HG02852 (cell line): ENCODE data around the gene DLL4.

Source experiments
- ATAC-seq: cut with Tn5 transposase; IDR thresholded peaks from one replicate; pipeline ENCODE4 v1.9.1; 2021; ENCODE audit warnings: mild to moderate bottlenecking, moderate library complexity; ENCODE audit not compliant: unreplicated experiment

Gene DLL4

DNA sequence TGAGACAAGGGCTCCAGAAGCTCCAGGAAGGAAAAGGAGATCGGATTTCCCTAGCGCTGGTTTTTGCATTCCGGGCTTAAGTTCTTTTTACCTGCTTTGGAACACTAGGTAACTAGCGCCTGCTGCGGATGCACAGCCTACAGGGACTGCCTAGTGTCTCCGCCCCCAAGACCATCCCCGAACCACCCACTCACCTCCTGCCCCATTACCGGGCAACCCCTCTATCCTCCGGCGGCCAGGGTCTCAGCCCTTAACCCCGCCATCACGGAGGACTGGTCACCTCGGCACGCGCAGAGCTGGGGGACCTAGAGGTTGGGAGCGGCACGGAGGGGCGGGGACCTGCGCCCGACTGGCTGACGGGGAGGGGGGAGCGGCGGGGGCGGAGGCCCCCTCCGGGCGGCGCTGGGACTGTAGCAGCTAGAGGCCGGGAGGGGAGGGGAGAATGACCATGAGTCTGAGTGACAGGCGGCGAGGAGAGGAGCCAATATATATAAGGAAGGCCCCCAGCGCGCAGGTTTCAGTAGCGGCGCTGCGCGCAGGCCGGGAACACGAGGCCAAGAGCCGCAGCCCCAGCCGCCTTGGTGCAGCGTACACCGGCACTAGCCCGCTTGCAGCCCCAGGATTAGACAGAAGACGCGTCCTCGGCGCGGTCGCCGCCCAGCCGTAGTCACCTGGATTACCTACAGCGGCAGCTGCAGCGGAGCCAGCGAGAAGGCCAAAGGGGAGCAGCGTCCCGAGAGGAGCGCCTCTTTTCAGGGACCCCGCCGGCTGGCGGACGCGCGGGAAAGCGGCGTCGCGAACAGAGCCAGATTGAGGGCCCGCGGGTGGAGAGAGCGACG lies at the start of gene DLL4:
DLL4 (plus strand) TSS at position 520 of the 839 bp plus-strand sequence. CDS start 329 bp downstream, outside the sequence.
- no peak for ATAC-seq

DNA sequence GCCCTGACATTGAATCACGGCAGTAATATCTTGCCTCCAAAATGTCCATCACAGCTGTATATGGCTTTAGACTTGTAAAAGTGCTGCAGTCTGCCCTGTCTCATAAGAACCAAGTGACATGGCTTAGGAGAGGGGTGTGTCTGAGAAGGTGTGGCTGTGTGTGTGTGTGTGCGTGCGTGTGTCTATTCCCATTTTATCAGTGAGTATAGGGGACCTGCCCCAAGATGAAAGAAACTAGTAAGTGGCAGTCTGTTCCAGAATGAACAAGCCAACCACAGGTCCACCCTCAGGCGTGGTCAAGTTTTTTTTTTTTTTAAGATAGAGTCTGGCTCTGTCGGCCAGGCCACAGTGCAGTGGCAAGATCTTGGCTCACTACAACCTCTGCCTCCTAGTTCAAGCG lies 49.5 kb upstream of the DLL4 start:
- ATAC-seq: no peak

DNA sequence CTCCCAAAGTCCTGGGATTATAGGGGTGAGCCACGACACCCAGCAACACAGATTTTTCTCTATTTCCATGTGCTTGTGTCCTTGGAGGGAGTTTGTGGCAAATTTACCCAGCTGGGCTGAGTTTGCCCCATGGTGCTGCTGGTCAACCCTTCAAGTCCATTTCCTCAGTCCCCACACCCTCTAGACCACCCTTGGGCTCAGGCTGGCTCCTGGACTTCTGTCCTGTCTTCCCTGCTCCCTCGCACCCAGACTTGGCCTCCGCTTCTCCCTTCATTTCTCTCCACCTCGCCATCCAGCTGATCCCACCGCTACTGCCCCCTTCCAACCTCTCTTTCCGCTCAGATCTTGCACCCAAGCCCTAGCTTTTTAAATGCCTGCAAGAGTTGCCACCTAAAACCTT lies 47.8 kb upstream of the DLL4 start:
- ATAC-seq: no peak

DNA sequence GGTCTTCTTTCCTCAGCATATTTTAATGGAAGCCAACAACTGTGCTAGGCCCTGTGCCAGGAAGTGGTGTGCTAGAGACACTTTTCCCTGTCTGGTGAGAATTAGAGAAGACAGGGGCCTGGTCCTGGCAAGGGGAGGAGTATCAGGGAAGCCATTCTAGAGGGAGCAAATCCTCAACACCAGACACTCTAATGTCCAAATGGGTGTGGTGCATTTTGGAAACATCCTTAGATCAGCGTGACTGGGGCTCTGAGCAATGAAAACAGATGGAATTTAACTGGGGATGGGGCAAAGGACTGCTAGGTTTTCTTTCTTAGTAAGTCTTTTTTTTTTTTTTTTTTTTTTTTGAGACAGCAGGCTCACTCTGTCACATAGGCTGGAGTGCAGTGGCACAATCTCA lies 42.6 kb upstream of the DLL4 start:
- ATAC-seq: no peak

DNA sequence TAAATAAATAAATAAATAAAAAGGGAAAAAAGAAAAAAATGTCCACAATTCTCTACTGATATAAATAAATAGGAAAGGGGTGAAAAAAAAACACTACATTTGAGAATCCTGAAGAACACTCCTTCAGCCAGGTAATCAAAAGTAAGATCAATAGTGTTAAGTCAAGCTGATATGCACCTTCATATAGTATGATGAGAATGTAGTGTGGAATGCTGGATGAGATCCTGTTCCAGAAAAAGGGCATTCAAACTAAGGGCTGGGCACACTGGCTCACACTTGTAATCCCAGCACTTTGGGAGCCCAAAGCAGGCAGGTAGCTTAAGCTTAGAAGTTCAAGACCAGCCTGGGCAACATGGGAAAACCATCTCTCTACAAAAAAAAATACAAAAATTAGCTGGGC lies 40.0 kb upstream of the DLL4 start:
- no peak for ATAC-seq

DNA sequence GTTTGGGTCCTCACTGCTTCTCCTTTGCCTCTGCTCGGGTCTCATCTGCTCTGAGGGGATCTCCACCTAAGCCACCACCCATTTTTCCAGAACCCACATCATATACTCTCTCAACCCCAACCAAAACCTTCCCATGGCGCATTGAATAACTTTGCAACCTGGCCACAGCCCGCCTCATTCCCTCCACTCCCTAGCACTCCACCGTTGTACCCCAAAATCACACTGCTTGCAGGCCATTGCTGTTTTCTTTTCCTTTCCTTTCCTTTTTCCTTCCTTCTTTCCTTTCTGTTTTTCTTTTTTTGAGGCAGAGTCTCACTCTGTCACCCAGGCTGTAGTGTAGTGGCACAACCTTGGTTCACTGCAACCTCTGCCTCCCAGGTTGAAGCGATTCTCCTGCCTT lies 38.0 kb upstream of the DLL4 start:
- no peak for ATAC-seq

DNA sequence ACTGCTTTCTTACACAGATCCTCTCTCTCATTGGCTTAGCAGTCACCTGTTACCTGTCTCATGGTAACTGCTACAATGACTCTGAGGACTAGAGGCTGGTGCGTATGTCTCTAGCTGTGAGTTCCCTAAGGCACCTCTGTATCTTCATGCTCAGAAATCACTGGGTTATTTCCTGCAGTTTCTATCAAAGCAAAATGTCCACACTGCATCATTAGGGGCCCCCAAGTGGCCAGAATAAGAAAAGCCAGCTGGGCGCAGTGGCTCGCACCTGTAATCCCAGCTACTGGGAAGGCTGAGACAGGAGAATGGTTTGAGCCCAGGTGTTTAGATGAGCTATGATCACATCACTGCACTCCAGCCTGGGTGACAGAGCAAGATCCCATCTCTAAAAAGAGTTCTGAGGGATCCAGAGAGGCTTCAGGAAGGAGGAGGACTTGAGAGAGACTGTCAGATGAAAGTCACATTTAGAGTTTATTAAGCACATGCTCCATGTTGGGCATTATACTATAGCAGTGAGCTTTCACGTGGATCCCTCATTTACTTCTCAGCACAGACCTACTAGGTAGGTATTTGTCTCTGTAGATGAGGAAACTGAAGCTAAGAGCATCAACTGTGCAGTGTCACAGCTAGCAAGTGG lies 37.2 kb upstream of the DLL4 start:
- no peak for ATAC-seq

DNA sequence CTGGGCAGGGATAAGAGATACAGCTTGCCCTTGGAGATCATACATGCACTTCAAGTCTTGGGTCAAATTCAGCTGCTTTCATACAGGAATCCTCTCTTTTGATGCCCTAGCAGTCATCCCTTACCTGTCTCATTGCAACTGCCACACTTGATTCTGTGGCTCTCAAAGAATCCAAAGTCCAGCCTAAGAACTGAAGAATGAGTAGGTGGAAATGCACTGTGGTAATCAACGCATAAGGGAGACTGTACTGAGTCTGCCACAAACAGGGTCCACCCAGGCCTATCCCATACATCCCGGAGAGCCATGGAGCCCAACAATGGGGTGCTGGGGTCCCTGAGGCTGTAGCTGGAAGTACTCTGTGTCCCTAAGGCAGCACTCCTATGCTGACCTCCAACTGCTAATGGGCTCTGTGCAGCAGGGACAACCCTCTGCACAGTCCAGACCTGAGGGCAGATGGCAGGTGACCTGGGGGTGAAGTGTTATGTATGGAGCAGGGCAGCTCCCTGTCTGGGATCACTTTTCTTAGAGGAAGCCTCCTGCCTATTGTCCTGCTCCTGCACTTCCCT lies 36.6 kb upstream of the DLL4 start:
- no peak for ATAC-seq

DNA sequence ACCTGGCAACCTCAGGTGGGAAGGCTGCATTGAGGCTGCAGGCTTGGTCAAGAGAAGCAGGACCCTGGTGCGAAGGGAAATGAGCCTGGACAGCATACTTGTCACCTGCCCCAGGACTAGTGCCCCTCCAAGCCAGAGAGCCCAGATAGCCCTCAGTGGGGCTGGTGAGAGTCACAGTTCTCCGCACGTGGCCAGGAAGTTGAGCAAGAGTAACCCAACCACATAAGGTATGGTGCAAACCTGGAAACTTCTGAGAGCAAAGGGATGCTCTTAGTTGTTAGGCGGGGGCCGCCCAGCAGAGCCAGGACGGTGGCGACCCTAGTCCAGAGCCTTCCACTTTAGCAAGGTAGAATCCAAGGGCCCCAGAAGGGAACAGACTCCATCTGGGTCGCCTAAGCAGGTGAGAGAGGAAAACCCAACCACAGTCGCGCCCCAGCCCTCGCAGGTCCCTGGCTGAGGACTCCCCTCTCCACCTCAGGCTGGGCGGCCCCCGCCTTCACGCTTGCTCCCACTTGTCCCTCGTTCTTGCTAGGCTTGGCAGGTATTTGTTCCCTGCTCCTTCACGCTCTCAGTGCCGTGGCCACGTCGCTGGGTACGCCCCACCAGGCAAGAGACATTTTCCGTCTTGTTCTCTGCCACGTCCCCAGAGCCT lies 36.0 kb upstream of the DLL4 start:
- no peak for ATAC-seq

DNA sequence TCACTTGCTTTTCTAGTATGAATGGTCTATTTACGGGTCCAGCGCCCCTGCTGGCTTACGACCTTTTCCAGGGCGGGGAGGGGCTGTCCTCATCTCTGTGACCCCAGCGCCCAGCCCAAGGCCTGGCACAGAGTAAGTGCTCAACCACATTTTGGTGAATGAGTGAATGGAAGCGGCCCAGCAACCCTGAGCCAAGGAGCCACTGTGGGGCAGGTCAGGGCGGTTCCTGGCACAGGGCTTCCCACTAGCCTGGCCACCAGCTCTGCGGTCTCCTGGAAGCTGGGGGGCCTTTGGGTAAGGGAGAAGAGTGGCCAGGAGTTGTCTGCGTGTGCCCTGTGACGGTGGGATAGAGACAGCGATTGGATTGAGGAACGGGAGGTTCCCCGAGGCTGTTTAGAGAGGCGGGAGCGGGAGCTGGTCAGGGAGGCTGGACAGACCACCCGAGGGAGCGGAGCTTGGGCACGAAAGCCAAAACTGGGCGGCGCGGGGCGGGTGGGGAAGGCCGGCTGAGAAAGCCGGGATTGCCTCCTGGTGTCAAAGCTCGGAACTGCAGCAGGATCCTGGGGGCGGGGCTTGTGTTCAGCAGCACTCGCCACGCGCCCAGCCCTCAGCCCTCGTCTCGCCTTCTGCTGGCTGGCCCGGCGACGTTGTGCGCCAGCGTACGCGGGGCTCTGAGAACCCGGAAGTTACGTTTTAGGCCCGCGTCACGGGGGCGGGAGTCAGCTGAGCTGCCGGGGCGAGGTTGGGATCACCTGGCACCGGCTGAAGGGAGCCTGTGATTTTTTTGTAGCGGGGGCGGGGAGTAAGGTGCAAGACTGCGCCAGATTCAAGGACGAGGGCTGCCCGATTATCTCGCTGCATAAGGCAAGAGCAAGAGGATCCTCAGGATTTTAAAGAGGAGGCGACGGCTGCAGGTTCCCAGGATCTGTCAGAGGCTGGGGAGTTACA lies 35.1 kb upstream of the DLL4 start, which contains the start of gene VPS18:
VPS18 (plus strand) TSS at position 718 of the 948 bp plus-strand sequence. CDS start 319 bp downstream, outside the sequence.
- peak; percentile 84 for ATAC-seq

DNA sequence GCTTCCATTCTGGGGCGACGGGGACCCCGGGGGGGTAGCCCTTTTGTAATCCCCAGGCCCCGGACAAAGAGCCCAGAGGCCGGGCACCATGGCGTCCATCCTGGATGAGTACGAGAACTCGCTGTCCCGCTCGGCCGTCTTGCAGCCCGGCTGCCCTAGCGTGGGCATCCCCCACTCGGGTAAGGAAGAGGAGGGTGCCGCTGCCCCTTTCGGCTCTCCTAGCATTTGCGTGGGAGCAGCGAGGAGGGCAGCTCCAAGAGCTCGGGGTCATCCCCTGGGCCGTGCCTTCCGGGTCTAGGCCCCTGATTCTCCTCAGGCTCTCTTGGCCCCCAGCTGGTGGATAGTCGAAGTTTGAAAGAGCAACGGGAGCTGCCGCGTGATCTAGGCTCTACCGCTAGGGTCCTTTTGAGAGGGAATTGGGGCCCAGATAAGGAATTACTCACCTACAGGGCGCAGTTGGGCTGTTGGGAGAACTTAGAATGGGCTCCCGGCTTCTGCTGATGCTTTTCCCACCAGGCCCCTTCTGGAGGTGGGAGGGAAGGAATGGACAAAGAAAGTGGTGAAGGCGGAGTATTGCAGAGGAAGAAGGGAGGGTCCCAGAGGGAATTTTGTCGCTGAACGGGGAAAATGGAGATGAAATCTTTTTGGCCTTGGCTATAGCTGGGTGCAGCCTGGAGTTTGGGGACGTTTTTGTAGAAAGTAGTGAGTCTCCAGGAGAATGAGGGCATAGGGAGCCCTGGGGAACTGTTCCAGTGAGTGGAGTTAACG lies 34.3 kb upstream of the DLL4 start:
- ATAC-seq: peak; percentile 40

DNA sequence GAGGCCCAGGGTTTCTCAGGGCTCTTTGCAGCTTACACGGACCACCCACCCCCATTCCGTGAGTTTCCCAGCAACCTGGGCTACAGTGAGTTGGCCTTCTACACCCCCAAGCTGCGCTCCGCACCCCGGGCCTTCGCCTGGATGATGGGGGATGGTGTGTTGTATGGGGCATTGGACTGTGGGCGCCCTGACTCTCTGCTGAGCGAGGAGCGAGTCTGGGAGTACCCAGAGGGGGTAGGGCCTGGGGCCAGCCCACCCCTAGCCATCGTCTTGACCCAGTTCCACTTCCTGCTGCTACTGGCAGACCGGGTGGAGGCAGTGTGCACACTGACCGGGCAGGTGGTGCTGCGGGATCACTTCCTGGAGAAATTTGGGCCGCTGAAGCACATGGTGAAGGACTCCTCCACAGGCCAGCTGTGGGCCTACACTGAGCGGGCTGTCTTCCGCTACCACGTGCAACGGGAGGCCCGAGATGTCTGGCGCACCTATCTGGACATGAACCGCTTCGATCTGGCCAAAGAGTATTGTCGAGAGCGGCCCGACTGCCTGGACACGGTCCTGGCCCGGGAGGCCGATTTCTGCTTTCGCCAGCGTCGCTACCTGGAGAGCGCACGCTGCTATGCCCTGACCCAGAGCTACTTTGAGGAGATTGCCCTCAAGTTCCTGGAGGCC lies 29.5 kb upstream of the DLL4 start:
- ATAC-seq: no peak

DNA sequence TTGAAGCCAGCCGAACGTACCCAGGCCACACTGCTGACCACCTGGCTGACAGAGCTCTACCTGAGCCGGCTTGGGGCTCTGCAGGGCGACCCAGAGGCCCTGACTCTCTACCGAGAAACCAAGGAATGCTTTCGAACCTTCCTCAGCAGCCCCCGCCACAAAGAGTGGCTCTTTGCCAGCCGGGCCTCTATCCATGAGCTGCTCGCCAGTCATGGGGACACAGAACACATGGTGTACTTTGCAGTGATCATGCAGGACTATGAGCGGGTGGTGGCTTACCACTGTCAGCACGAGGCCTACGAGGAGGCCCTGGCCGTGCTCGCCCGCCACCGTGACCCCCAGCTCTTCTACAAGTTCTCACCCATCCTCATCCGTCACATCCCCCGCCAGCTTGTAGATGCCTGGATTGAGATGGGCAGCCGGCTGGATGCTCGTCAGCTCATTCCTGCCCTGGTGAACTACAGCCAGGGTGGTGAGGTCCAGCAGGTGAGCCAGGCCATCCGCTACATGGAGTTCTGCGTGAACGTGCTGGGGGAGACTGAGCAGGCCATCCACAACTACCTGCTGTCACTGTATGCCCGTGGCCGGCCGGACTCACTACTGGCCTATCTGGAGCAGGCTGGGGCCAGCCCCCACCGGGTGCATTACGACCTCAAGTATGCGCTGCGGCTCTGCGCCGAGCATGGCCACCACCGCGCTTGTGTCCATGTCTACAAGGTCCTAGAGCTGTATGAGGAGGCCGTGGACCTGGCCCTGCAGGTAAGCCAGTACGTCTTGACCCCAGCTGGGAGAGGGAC lies 28.7 kb upstream of the DLL4 start:
- ATAC-seq: no peak

DNA sequence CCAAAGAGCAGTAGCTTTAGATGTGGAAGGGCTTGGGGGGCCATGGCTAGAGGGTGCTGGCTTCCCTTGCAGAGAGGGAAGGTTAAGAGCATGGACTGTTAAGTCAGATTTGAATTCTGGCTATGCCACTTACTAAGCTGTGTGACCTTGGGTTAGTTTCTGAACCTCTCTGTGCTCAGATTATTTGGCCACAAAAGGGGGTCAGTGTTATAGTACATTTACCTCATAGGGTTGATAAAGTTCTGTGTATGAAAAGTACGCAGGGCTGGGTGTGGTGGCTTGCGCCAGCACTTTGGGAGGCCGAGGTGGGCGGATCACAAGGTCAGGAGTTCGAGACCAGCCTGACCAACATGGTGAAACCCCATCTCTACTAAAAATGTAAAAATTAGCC lies 28.1 kb upstream of the DLL4 start:
- ATAC-seq: no peak

DNA sequence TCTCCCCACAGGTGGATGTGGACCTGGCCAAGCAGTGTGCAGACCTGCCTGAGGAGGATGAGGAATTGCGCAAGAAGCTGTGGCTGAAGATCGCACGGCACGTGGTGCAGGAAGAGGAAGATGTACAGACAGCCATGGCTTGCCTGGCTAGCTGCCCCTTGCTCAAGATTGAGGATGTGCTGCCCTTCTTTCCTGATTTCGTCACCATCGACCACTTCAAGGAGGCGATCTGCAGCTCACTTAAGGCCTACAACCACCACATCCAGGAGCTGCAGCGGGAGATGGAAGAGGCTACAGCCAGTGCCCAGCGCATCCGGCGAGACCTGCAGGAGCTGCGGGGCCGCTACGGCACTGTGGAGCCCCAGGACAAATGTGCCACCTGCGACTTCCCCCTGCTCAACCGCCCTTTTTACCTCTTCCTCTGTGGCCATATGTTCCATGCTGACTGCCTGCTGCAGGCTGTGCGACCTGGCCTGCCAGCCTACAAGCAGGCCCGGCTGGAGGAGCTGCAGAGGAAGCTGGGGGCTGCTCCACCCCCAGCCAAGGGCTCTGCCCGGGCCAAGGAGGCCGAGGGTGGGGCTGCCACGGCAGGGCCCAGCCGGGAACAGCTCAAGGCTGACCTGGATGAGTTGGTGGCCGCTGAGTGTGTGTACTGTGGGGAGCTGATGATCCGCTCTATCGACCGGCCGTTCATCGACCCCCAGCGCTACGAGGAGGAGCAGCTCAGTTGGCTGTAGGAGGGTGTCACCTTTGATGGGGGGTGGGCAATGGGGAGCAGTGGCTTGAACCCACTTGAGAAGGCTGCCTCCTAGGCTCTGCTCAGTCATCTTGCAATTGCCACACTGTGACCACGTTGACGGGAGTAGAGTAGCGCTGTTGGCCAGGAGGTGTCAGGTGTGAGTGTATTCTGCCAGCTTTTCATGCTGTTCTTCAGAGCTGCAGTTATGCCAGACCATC lies 26.3 kb upstream of the DLL4 start:
- no peak for ATAC-seq

DNA sequence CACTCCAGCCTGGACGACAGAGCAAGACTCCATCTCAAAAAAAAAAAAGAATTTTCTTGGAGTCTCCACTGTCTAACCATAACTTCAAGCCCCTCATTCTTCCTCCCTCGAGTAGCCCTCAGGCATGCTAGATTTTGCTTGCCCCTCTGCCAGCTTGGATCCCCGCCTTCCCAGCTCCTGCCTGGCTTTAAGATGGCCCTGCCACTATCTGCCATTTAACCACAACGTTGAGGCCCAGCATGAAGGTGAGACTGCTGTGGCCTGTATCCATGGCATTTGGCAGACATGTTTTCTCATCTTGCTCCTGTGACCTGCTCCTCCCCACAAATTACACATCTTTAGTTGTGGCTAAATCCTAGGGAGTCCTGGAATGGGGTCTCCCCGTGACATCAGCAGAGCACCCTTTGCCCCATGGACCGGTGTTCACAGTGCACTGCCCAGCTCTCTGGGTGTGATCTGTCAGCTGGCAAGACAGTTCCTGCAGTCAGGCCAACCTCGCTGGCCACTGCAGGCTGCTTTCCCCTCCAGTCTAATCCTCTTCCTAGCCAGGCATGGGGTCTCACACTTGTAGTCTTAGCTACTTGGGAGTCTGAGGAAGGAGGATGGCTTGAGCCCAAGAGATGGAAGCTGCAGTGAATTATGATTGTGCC lies 24.5 kb upstream of the DLL4 start:
- ATAC-seq: no peak
